Measurements from ENCODE around the gene ASRGL1. TPM values are rescaled to one million over a fixed set of nuclear protein-coding genes. Genes with fewer than 3 reads are reported as not detected.

Gene ASRGL1
- total and polyA plus RNA-seq, 2 donors from 2014 or later = 62.2 to 85.6 TPM

- no peak overlapping the region for H3K9ac ChIP-seq (ENCODE audit: low read length in 3 of 3)
- no peaks in the 10 kb centered on the region for H3K9me3 ChIP-seq (ENCODE audit: control insufficient read depth in 2 of 3, insufficient read depth in 1 of 3, low read length in 3 of 3)
- H3K4me3 ChIP-seq (ENCODE audit: low read length in 3 of 3) = peak overlapping the region in 1 of 3 donors; percentile 2
- no peak for TF ChIP-seq CTCF (IDR thresholded peaks at IDR 0.05; ENCODE audit: borderline replicate concordance, extremely low read depth, insufficient read depth)
- intact Hi-C loops (cut with DNase I) = no loop called here
- H3K27me3 ChIP-seq (ENCODE audit: control insufficient read depth, insufficient read depth, low read length) = no peaks in the 10 kb centered on the region
- H3K27ac ChIP-seq (ENCODE audit: low read depth in 2 of 2, low read length in 2 of 2) = peak overlapping the region in 1 of 2 donors; percentile 9
- DNase-seq (peak in 2 of 5 donors; percentile 54 to 68), FAIRE-seq (no peak)
- no peaks in the 10 kb centered on the region for H3K36me3 ChIP-seq (ENCODE audit: control insufficient read depth in 2 of 3, insufficient read depth in 3 of 3, low read length in 3 of 3)
- H3K4me1 ChIP-seq (ENCODE audit: control insufficient read depth in 2 of 3, insufficient read depth in 2 of 3, low read depth in 1 of 3, low read length in 3 of 3) = peaks cover 5 to 12% (median 11%) of the 10 kb centered on the region in 3 donors
Measured at GRCh38 chr11:62433904-62434276, 96.6 kb downstream of the ASRGL1 start.

- H3K36me3 ChIP-seq (ENCODE audit: control insufficient read depth in 2 of 3, insufficient read depth in 3 of 3, low read length in 3 of 3) = no peaks in the 10 kb centered on the region
- H3K9ac ChIP-seq (ENCODE audit: low read length in 3 of 3) = no peak overlapping the region
- H3K27ac ChIP-seq (ENCODE audit: low read depth in 2 of 2, low read length in 2 of 2) = no peak overlapping the region
- H3K27me3 ChIP-seq (ENCODE audit: control insufficient read depth, insufficient read depth, low read length) = no peaks in the 10 kb centered on the region
- DNase-seq (no peak), FAIRE-seq (no peak)
- intact Hi-C loops (cut with DNase I) = no loop called here
- H3K9me3 ChIP-seq (ENCODE audit: control insufficient read depth in 2 of 3, insufficient read depth in 1 of 3, low read length in 3 of 3) = no peaks in the 10 kb centered on the region
- H3K4me3 ChIP-seq (ENCODE audit: low read length in 3 of 3) = no peak overlapping the region
- H3K4me1 ChIP-seq (ENCODE audit: control insufficient read depth in 2 of 3, insufficient read depth in 2 of 3, low read depth in 1 of 3, low read length in 3 of 3) = peaks cover 5 to 12% (median 7%) of the 10 kb centered on the region in 3 donors
- no peak for TF ChIP-seq CTCF (IDR thresholded peaks at IDR 0.05; ENCODE audit: borderline replicate concordance, extremely low read depth, insufficient read depth)
Measured at GRCh38 chr11:62435846-62436660, 98.8 kb downstream of the ASRGL1 start.

- Histone ChIP-seq H3K9ac (ENCODE audit: low read length in 3 of 3) (no peak overlapping the region), H3K27ac (ENCODE audit: low read depth in 2 of 2, low read length in 2 of 2) (no peak overlapping the region), H3K4me3 (ENCODE audit: low read length in 3 of 3) (no peak overlapping the region), H3K27me3 (ENCODE audit: control insufficient read depth, insufficient read depth, low read length) (no peaks in the 10 kb centered on the region), H3K36me3 (ENCODE audit: control insufficient read depth in 2 of 3, insufficient read depth in 3 of 3, low read length in 3 of 3) (no peaks in the 10 kb centered on the region), H3K9me3 (ENCODE audit: control insufficient read depth in 2 of 3, insufficient read depth in 1 of 3, low read length in 3 of 3) (no peaks in the 10 kb centered on the region), H3K4me1 (ENCODE audit: control insufficient read depth in 2 of 3, insufficient read depth in 2 of 3, low read depth in 1 of 3, low read length in 3 of 3) (peaks cover 5 to 12% (median 7%) of the 10 kb centered on the region in 3 donors)
- DNase-seq (no peak), FAIRE-seq (no peak)
- intact Hi-C loops (cut with DNase I) = no loop called here
- TF ChIP-seq CTCF (IDR thresholded peaks at IDR 0.05; ENCODE audit: borderline replicate concordance, extremely low read depth, insufficient read depth) = no peak
Measured at GRCh38 chr11:62437616-62438015, 100.4 kb downstream of the ASRGL1 start.
